ENCODE measurements around the gene FOXS1. TPM values are rescaled to one million over a fixed set of nuclear protein-coding genes. Genes with fewer than 3 reads are reported as not detected.

The FOXS1 gene
- total RNA-seq, 1 experiment from 2014 or later, result 6.3 TPM

DNA sequence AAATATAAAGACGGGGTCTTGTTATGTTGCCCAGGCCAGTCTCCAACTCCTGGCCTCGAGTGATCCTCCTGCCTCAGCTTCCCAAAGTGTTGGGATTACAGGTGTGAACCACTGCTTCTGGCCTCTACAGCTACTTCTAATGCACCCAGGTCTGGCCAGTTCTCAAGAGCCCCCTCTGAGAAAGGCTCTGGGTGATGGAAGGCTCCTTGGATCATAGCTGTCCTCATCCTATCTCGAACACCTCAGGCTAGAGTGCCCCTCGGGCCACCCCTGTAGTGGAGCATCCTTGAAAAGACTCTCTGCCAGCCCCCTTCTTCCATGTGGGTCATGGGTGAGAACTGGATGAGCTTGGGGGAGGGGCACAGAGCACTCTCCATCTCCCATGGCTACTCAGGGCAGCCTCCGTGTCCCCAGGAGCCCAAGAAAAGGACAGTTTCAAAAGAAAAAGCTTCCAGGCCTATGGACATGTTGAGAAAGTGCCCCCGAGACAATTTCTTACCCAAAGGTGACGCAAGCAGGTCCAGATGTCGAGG, 27.0 kb downstream of the FOXS1 start:
- H3K27ac ChIP-seq (ENCODE audit: low read length), result no peak overlapping the region
- CTCF ChIA-PET, result interaction anchor here (0.5 to 1.4 kb wide), 4 partner anchors 14 to 28 kb away, joined by 3 to 5 read pairs (median 4); no protein-coding TSS in a partner anchor
- H3K9me3 ChIP-seq (ENCODE audit: control insufficient read depth, insufficient read depth, low read depth, low read length), result no peaks in the 10 kb centered on the region
- no peaks in the 10 kb centered on the region for H3K27me3 ChIP-seq (ENCODE audit: control insufficient read depth, insufficient read depth, low read length)
- DNase-seq (ENCODE audit: low read depth, low spot score), result no peak
- no peak for TF ChIP-seq POLR2AphosphoS5 (IDR thresholded peaks at IDR 0.05; ENCODE audit: low read depth, low read length)
- TF ChIP-seq, protein P1, sequence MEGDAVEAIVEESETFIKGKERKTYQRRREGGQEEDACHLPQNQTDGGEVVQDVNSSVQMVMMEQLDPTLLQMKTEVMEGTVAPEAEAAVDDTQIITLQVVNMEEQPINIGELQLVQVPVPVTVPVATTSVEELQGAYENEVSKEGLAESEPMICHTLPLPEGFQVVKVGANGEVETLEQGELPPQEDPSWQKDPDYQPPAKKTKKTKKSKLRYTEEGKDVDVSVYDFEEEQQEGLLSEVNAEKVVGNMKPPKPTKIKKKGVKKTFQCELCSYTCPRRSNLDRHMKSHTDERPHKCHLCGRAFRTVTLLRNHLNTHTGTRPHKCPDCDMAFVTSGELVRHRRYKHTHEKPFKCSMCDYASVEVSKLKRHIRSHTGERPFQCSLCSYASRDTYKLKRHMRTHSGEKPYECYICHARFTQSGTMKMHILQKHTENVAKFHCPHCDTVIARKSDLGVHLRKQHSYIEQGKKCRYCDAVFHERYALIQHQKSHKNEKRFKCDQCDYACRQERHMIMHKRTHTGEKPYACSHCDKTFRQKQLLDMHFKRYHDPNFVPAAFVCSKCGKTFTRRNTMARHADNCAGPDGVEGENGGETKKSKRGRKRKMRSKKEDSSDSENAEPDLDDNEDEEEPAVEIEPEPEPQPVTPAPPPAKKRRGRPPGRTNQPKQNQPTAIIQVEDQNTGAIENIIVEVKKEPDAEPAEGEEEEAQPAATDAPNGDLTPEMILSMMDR (IDR thresholded peaks at IDR 0.05), result no peak
- TF ChIP-seq, protein P2, sequence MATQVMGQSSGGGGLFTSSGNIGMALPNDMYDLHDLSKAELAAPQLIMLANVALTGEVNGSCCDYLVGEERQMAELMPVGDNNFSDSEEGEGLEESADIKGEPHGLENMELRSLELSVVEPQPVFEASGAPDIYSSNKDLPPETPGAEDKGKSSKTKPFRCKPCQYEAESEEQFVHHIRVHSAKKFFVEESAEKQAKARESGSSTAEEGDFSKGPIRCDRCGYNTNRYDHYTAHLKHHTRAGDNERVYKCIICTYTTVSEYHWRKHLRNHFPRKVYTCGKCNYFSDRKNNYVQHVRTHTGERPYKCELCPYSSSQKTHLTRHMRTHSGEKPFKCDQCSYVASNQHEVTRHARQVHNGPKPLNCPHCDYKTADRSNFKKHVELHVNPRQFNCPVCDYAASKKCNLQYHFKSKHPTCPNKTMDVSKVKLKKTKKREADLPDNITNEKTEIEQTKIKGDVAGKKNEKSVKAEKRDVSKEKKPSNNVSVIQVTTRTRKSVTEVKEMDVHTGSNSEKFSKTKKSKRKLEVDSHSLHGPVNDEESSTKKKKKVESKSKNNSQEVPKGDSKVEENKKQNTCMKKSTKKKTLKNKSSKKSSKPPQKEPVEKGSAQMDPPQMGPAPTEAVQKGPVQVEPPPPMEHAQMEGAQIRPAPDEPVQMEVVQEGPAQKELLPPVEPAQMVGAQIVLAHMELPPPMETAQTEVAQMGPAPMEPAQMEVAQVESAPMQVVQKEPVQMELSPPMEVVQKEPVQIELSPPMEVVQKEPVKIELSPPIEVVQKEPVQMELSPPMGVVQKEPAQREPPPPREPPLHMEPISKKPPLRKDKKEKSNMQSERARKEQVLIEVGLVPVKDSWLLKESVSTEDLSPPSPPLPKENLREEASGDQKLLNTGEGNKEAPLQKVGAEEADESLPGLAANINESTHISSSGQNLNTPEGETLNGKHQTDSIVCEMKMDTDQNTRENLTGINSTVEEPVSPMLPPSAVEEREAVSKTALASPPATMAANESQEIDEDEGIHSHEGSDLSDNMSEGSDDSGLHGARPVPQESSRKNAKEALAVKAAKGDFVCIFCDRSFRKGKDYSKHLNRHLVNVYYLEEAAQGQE (IDR thresholded peaks at IDR 0.05; ENCODE audit: insufficient read depth in 1 of 2, low read depth in 2 of 2, low read length in 1 of 2), result no peak
- no peak for TF ChIP-seq SIN3A (IDR thresholded peaks at IDR 0.05; ENCODE audit: borderline replicate concordance, insufficient read depth, low read depth, low read length)
- H3K4me3 ChIP-seq (ENCODE audit: low read depth in 2 of 2, low read length in 2 of 2), result no peak overlapping the region
- in situ Hi-C loops (cut with HindIII; ENCODE audit: low pct_unique_long_range_greater_than_20kb, low sequenced_read_pairs), result no loop called here
- peaks cover 29% of the 10 kb centered on the region for H3K4me1 ChIP-seq (ENCODE audit: control insufficient read depth, insufficient read depth, low read length)
- POLR2A ChIA-PET, result interaction anchor here (0.9 kb wide), 1 partner anchor 10 kb away, joined by 3 read pairs; no protein-coding TSS in a partner anchor
- intact Hi-C loops (cut with micrococcal nuclease; ENCODE audit: unreplicated experiment), result no loop called here
- no peaks in the 10 kb centered on the region for H3K36me3 ChIP-seq (ENCODE audit: control insufficient read depth, insufficient read depth, low read length)
- no TSS peak for BruUV-seq (replicated peaks)
- ATAC-seq, result no peak

DNA sequence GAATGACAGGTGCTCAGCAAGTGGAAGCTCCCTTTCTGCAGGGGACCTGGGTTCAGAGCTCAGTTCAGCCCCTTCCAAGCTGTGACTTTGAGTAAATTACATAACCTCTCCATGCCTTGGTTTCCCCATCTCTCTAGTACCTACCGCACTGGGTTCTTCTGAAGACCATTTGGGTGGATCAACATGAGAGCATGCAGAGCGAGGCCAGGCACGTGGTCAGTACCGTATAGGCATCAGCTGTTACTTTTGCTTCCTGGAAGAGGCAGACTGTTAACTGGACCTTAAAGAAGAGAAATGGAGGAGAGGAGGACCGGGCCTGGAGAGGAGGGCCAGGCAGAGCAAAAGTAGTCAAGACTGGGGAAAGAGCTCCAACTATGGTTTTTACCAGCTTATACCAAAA, 27.9 kb downstream of the FOXS1 start:
- Histone ChIP-seq H3K27me3 (ENCODE audit: control insufficient read depth, insufficient read depth, low read length) (no peaks in the 10 kb centered on the region), H3K4me1 (ENCODE audit: control insufficient read depth, insufficient read depth, low read length) (peaks cover 25% of the 10 kb centered on the region), H3K36me3 (ENCODE audit: control insufficient read depth, insufficient read depth, low read length) (no peaks in the 10 kb centered on the region), H3K4me3 (ENCODE audit: low read depth in 2 of 2, low read length in 2 of 2) (no peak overlapping the region), H3K27ac (ENCODE audit: low read length) (no peak overlapping the region), H3K9me3 (ENCODE audit: control insufficient read depth, insufficient read depth, low read depth, low read length) (no peaks in the 10 kb centered on the region)
- ATAC-seq (no peak), DNase-seq (ENCODE audit: low read depth, low spot score) (no peak)
- TF ChIP-seq TCF7L2 (IDR thresholded peaks at IDR 0.05; ENCODE audit: low read depth, low read length) (no peak), POLR2AphosphoS5 (IDR thresholded peaks at IDR 0.05; ENCODE audit: low read depth, low read length) (no peak), SIN3A (IDR thresholded peaks at IDR 0.05; ENCODE audit: borderline replicate concordance, insufficient read depth, low read depth, low read length) (no peak)
- TF ChIP-seq, protein P1 (IDR thresholded peaks at IDR 0.05), result no peak
- TF ChIP-seq, protein P2 (IDR thresholded peaks at IDR 0.05; ENCODE audit: insufficient read depth in 1 of 2, low read depth in 2 of 2, low read length in 1 of 2), result no peak
- ChIA-PET CTCF (interaction anchor here (0.5 to 1.2 kb wide), 6 partner anchors 13 to 36 kb away, joined by 3 to 7 read pairs (median 4); no protein-coding TSS in a partner anchor), POLR2A (interaction anchor here (0.9 kb wide), 1 partner anchor 9 kb away, joined by 3 read pairs; no protein-coding TSS in a partner anchor)
- intact Hi-C loops (cut with micrococcal nuclease; ENCODE audit: unreplicated experiment) (no loop called here), in situ Hi-C loops (cut with HindIII; ENCODE audit: low pct_unique_long_range_greater_than_20kb, low sequenced_read_pairs) (no loop called here)
- BruUV-seq (replicated peaks), result no TSS peak

All from Panc1 (cell line).